ENCODE measurements around the gene GALNT10.

The GALNT10 gene

GRCh38 chr5:154464438-154464837, 273.9 kb downstream of the GALNT10 start:
- no peaks in the 10 kb centered on the region for H3K27me3 ChIP-seq (ENCODE audit: insufficient read depth, low read length)
- H3K4me1 ChIP-seq (ENCODE audit: control insufficient read depth in 1 of 2, insufficient read depth in 2 of 2, low read length in 2 of 2) = peaks cover 9 to 14% of the 10 kb centered on the region in 2 experiments
- H2BK12ac ChIP-seq (ENCODE audit: low read length) = no peak overlapping the region
- no CpG with 5 or more reads among the region's 1 CpG for WGBS (ENCODE audit: extremely low coverage, insufficient coverage, insufficient read length)
- no peaks in the 10 kb centered on the region for H3K9me3 ChIP-seq (ENCODE audit: insufficient read depth, low read depth, low read length)
- no peaks in the 10 kb centered on the region for H3K79me2 ChIP-seq (ENCODE audit: control insufficient read depth, insufficient read depth, low read length, poor library complexity)
- H3K14ac ChIP-seq (ENCODE audit: low read length) = no peak overlapping the region
- no peak overlapping the region for H2BK120ac ChIP-seq (ENCODE audit: insufficient read depth, low read length, poor library complexity)
- no peak overlapping the region for H3K27ac ChIP-seq (ENCODE audit: low read depth, low read length)
- H3K79me1 ChIP-seq (ENCODE audit: low read length) = peaks cover 4% of the 10 kb centered on the region
- no peak overlapping the region for H4K8ac ChIP-seq (ENCODE audit: low read depth, low read length)
- H4K91ac ChIP-seq (ENCODE audit: low read depth, low read length) = no peak overlapping the region
- no peak overlapping the region for H3K4me3 ChIP-seq (ENCODE audit: low read depth, low read length)
- no peak overlapping the region for H3K23ac ChIP-seq (ENCODE audit: low read length)
- no peak overlapping the region for H2BK5ac ChIP-seq (ENCODE audit: low read depth, low read length, poor library complexity)
- no peak for DNase-seq
- no peak overlapping the region for H2AFZ ChIP-seq (ENCODE audit: insufficient read depth, low read length, poor library complexity)
- no peak overlapping the region for H2AK5ac ChIP-seq (ENCODE audit: low read length)
- H3K36me3 ChIP-seq (ENCODE audit: control insufficient read depth in 1 of 2, insufficient read depth in 2 of 2, low read length in 2 of 2) = no peaks in the 10 kb centered on the region
- H3K9ac ChIP-seq (ENCODE audit: low read length) = no peak overlapping the region
- no peak overlapping the region for H3K18ac ChIP-seq (ENCODE audit: low read length)
- no peak overlapping the region for H3K4ac ChIP-seq (ENCODE audit: low read depth, low read length)
- no peak overlapping the region for H3K4me2 ChIP-seq (ENCODE audit: low read length)
- no peak overlapping the region for H4K12ac ChIP-seq (ENCODE audit: low read depth, low read length)

GRCh38 chr5:154465169-154465568, 274.6 kb downstream of the GALNT10 start:
- H2BK5ac ChIP-seq (ENCODE audit: low read depth, low read length, poor library complexity) = no peak overlapping the region
- H3K79me2 ChIP-seq (ENCODE audit: control insufficient read depth, insufficient read depth, low read length, poor library complexity) = no peaks in the 10 kb centered on the region
- H3K27ac ChIP-seq (ENCODE audit: low read depth, low read length) = no peak overlapping the region
- H3K14ac ChIP-seq (ENCODE audit: low read length) = no peak overlapping the region
- DNase-seq = peak; percentile 58 to 90
- peaks cover 7% of the 10 kb centered on the region in 2 experiments for H3K4me1 ChIP-seq (ENCODE audit: control insufficient read depth in 1 of 2, insufficient read depth in 2 of 2, low read length in 2 of 2)
- no peak overlapping the region for H3K9ac ChIP-seq (ENCODE audit: low read length)
- H3K23ac ChIP-seq (ENCODE audit: low read length) = no peak overlapping the region
- no peak overlapping the region for H4K91ac ChIP-seq (ENCODE audit: low read depth, low read length)
- no peak overlapping the region for H3K18ac ChIP-seq (ENCODE audit: low read length)
- H2BK12ac ChIP-seq (ENCODE audit: low read length) = no peak overlapping the region
- no peak overlapping the region for H3K4me2 ChIP-seq (ENCODE audit: low read length)
- H3K79me1 ChIP-seq (ENCODE audit: low read length) = peaks cover 4% of the 10 kb centered on the region
- H3K36me3 ChIP-seq (ENCODE audit: control insufficient read depth in 1 of 2, insufficient read depth in 2 of 2, low read length in 2 of 2) = no peaks in the 10 kb centered on the region
- H4K12ac ChIP-seq (ENCODE audit: low read depth, low read length) = no peak overlapping the region
- H2AFZ ChIP-seq (ENCODE audit: insufficient read depth, low read length, poor library complexity) = no peak overlapping the region
- H3K4me3 ChIP-seq (ENCODE audit: low read depth, low read length) = no peak overlapping the region
- H4K8ac ChIP-seq (ENCODE audit: low read depth, low read length) = no peak overlapping the region
- no peaks in the 10 kb centered on the region for H3K27me3 ChIP-seq (ENCODE audit: insufficient read depth, low read length)
- no peaks in the 10 kb centered on the region for H3K9me3 ChIP-seq (ENCODE audit: insufficient read depth, low read depth, low read length)
- no peak overlapping the region for H2AK5ac ChIP-seq (ENCODE audit: low read length)
- H3K4ac ChIP-seq (ENCODE audit: low read depth, low read length) = no peak overlapping the region
- no CpG with 5 or more reads among the region's 6 CpGs for WGBS (ENCODE audit: extremely low coverage, insufficient coverage, insufficient read length)
- no peak overlapping the region for H2BK120ac ChIP-seq (ENCODE audit: insufficient read depth, low read length, poor library complexity)

GRCh38 chr5:154466147-154466546, 275.6 kb downstream of the GALNT10 start:
- Histone ChIP-seq H4K91ac (ENCODE audit: low read depth, low read length) (no peak overlapping the region), H2BK12ac (ENCODE audit: low read length) (no peak overlapping the region), H3K27ac (ENCODE audit: low read depth, low read length) (no peak overlapping the region), H3K36me3 (ENCODE audit: control insufficient read depth in 1 of 2, insufficient read depth in 2 of 2, low read length in 2 of 2) (no peaks in the 10 kb centered on the region), H2AFZ (ENCODE audit: insufficient read depth, low read length, poor library complexity) (no peak overlapping the region), H3K18ac (ENCODE audit: low read length) (no peak overlapping the region), H3K9ac (ENCODE audit: low read length) (no peak overlapping the region), H2BK120ac (ENCODE audit: insufficient read depth, low read length, poor library complexity) (no peak overlapping the region), H3K4me2 (ENCODE audit: low read length) (no peak overlapping the region), H3K27me3 (ENCODE audit: insufficient read depth, low read length) (no peaks in the 10 kb centered on the region), H3K14ac (ENCODE audit: low read length) (no peak overlapping the region), H3K23ac (ENCODE audit: low read length) (no peak overlapping the region), H4K8ac (ENCODE audit: low read depth, low read length) (no peak overlapping the region), H3K4me3 (ENCODE audit: low read depth, low read length) (no peak overlapping the region), H2AK5ac (ENCODE audit: low read length) (no peak overlapping the region), H3K9me3 (ENCODE audit: insufficient read depth, low read depth, low read length) (no peaks in the 10 kb centered on the region), H2BK5ac (ENCODE audit: low read depth, low read length, poor library complexity) (no peak overlapping the region), H3K79me1 (ENCODE audit: low read length) (peaks cover 7% of the 10 kb centered on the region), H3K4ac (ENCODE audit: low read depth, low read length) (no peak overlapping the region), H3K4me1 (ENCODE audit: control insufficient read depth in 1 of 2, insufficient read depth in 2 of 2, low read length in 2 of 2) (peaks cover 4 to 7% of the 10 kb centered on the region in 2 experiments), H3K79me2 (ENCODE audit: control insufficient read depth, insufficient read depth, low read length, poor library complexity) (no peaks in the 10 kb centered on the region), H4K12ac (ENCODE audit: low read depth, low read length) (no peak overlapping the region)
- no CpG with 5 or more reads among the region's 5 CpGs for WGBS (ENCODE audit: extremely low coverage, insufficient coverage, insufficient read length)
- DNase-seq = no peak

- H3K4me2 ChIP-seq (ENCODE audit: low read length) = no peak overlapping the region
- H3K79me1 ChIP-seq (ENCODE audit: low read length) = peaks cover 7% of the 10 kb centered on the region
- no peak overlapping the region for H3K23ac ChIP-seq (ENCODE audit: low read length)
- H2BK120ac ChIP-seq (ENCODE audit: insufficient read depth, low read length, poor library complexity) = no peak overlapping the region
- DNase-seq = no peak
- H3K9me3 ChIP-seq (ENCODE audit: insufficient read depth, low read depth, low read length) = no peaks in the 10 kb centered on the region
- no peak overlapping the region for H2AK5ac ChIP-seq (ENCODE audit: low read length)
- no peak overlapping the region for H3K18ac ChIP-seq (ENCODE audit: low read length)
- no peaks in the 10 kb centered on the region for H3K27me3 ChIP-seq (ENCODE audit: insufficient read depth, low read length)
- H2BK12ac ChIP-seq (ENCODE audit: low read length) = no peak overlapping the region
- H3K9ac ChIP-seq (ENCODE audit: low read length) = no peak overlapping the region
- no peak overlapping the region for H2AFZ ChIP-seq (ENCODE audit: insufficient read depth, low read length, poor library complexity)
- no peak overlapping the region for H4K8ac ChIP-seq (ENCODE audit: low read depth, low read length)
- no peak overlapping the region for H3K27ac ChIP-seq (ENCODE audit: low read depth, low read length)
- no peaks in the 10 kb centered on the region for H3K79me2 ChIP-seq (ENCODE audit: control insufficient read depth, insufficient read depth, low read length, poor library complexity)
- no peak overlapping the region for H2BK5ac ChIP-seq (ENCODE audit: low read depth, low read length, poor library complexity)
- H3K4me3 ChIP-seq (ENCODE audit: low read depth, low read length) = no peak overlapping the region
- H3K4me1 ChIP-seq (ENCODE audit: control insufficient read depth in 1 of 2, insufficient read depth in 2 of 2, low read length in 2 of 2) = peaks cover 3 to 7% of the 10 kb centered on the region in 2 experiments
- no peak overlapping the region for H3K14ac ChIP-seq (ENCODE audit: low read length)
- no CpG with 5 or more reads among the region's 5 CpGs for WGBS (ENCODE audit: extremely low coverage, insufficient coverage, insufficient read length)
- no peak overlapping the region for H4K12ac ChIP-seq (ENCODE audit: low read depth, low read length)
- H3K36me3 ChIP-seq (ENCODE audit: control insufficient read depth in 1 of 2, insufficient read depth in 2 of 2, low read length in 2 of 2) = no peaks in the 10 kb centered on the region
- H3K4ac ChIP-seq (ENCODE audit: low read depth, low read length) = no peak overlapping the region
- H4K91ac ChIP-seq (ENCODE audit: low read depth, low read length) = no peak overlapping the region
These were observed 276.1 kb downstream of the GALNT10 start for GRCh38 chr5:154466671-154467070.
